Tibial nerve (tissue), 3 donors: ENCODE results near the gene LETMD1.

Experiments
- POLR2A ChIP-seq, 2 donors: fragments of 450-650 bp; IDR thresholded peaks; one replicate each; pipeline ENCODE4 v1.6.1; 2017; ENCODE audit warnings: antibody characterized with exemption in 2 of 2, mild to moderate bottlenecking in 2 of 2, moderate library complexity in 2 of 2
- TF ChIP-seq, protein P1 (sequence below), 5 experiments: fragments of 200-600 bp in 3 of 5; fragments of 450-650 bp in 2 of 5; sonication (generic) in 3 of 5; IDR thresholded peaks; one replicate each; pipeline ENCODE4 v1.5.1; 2016 to 2019; ENCODE audit warnings: antibody characterized with exemption in 5 of 5, mild to moderate bottlenecking in 3 of 5, moderate library complexity in 2 of 5

DNA sequence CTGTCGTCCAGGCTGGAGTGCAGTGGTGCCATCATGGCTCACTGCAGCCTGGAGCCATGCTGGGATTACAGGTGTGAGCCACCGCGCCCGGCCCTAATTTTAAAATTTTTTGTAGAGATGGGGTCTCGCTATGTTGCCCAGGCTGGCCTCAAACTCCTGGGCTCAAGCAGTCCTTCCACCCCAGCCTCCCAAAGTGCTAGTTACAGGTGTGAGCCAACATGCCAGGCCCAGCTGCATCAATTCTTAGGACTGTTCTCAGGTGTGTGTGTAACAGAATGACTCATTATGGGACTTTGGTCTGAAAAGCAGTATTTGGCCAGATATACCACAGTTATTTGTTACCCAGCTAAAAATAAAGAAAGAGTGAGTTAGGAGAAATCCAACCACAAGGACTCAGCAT is 17.4 kb downstream of the LETMD1 start:
- no peak for TF ChIP-seq POLR2A (IDR thresholded peaks at IDR 0.05)
- TF ChIP-seq, protein P1, sequence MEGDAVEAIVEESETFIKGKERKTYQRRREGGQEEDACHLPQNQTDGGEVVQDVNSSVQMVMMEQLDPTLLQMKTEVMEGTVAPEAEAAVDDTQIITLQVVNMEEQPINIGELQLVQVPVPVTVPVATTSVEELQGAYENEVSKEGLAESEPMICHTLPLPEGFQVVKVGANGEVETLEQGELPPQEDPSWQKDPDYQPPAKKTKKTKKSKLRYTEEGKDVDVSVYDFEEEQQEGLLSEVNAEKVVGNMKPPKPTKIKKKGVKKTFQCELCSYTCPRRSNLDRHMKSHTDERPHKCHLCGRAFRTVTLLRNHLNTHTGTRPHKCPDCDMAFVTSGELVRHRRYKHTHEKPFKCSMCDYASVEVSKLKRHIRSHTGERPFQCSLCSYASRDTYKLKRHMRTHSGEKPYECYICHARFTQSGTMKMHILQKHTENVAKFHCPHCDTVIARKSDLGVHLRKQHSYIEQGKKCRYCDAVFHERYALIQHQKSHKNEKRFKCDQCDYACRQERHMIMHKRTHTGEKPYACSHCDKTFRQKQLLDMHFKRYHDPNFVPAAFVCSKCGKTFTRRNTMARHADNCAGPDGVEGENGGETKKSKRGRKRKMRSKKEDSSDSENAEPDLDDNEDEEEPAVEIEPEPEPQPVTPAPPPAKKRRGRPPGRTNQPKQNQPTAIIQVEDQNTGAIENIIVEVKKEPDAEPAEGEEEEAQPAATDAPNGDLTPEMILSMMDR (IDR thresholded peaks at IDR 0.05), result no peak
